Muscle of back (tissue), 13 donors: ENCODE results near the gene SASH1. TPM values are rescaled to one million over a fixed set of nuclear protein-coding genes. Genes with fewer than 3 reads are reported as not detected.
A peak's percentile ranks its signal among the peaks of the same experiment; 100 is the strongest.

Source experiments
- DNase-seq, 3 donors: peaks; one replicate each; pipeline versions ENCODE4 v3.0.0 to v3.0.0-alpha.2; 2013
- long read RNA-seq, 9 donors: transcript quantifications; one replicate each; lab custom pipeline, GENCODE V29; 2026
- polyA plus RNA-seq, 10 donors: library from polyadenylated mRNA; unstranded; fragments of 120-200 nt; gene quantifications; one replicate each; pipeline ENCODE4 v1.2.1, GENCODE V29; 2013; ENCODE audit not compliant: insufficient read length in 10 of 10

The SASH1 gene
- polyA plus RNA-seq: 10 to 100 TPM; 35.7 to 57.1 (median 46.2) TPM
- long read RNA-seq, donor 1, partial matches to known transcripts: 6 of 6 reads
- long read RNA-seq, donor 1, other reads (novel, unspliced or antisense): 0 of 6 reads
- long read RNA-seq, donor 2: 0 reads
- long read RNA-seq, donor 3: 0 reads
- long read RNA-seq, donor 4, partial matches to known transcripts: 24 of 24 reads
- long read RNA-seq, donor 4, other reads (novel, unspliced or antisense): 0 of 24 reads
- long read RNA-seq, donor 5, partial matches to known transcripts: 12 of 14 reads
- long read RNA-seq, donor 5, other reads (novel, unspliced or antisense): 0 of 14 reads
- long read RNA-seq, donor 6, full-length matches to known transcripts: 1 of 1 reads
- long read RNA-seq, donor 6, partial matches to known transcripts: 0 of 1 reads
- long read RNA-seq, donor 6, other reads (novel, unspliced or antisense): 0 of 1 reads
- long read RNA-seq, donor 7: 0 reads
- long read RNA-seq, donor 8, full-length matches to known transcripts: 1 of 1 reads
- long read RNA-seq, donor 8, partial matches to known transcripts: 0 of 1 reads
- long read RNA-seq, donor 8, other reads (novel, unspliced or antisense): 0 of 1 reads
- long read RNA-seq, donor 9, full-length matches to known transcripts: 1 of 1 reads
- long read RNA-seq, donor 9, partial matches to known transcripts: 0 of 1 reads
- long read RNA-seq, donor 9, other reads (novel, unspliced or antisense): 0 of 1 reads

- peak; percentile 64 to 92 (median 73) for DNase-seq
These were observed at the start of gene SASH1 for GRCh38 chr6:148342350-148343046. SASH1 (plus strand) TSS chr6:148342838; CDS start chr6:148343068, 230 bp downstream.

GRCh38 chr6:148293181-148293995, 49.2 kb upstream of the SASH1 start:
- DNase-seq: peak in 2 of 3 donors; percentile 36 to 62

- no peak for DNase-seq
These were observed 48.6 kb upstream of the SASH1 start for GRCh38 chr6:148294059-148294458.

GRCh38 chr6:148295261-148295887, 47.3 kb upstream of the SASH1 start:
- DNase-seq: no peak

- DNase-seq: peak in 2 of 3 donors; percentile 78 to 93
These were observed 45.9 kb upstream of the SASH1 start for GRCh38 chr6:148296771-148297170.

GRCh38 chr6:148298683-148299082, 44.0 kb upstream of the SASH1 start:
- no peak for DNase-seq

GRCh38 chr6:148303616-148304015, 39.0 kb upstream of the SASH1 start:
- DNase-seq: no peak

GRCh38 chr6:148304976-148305375, 37.7 kb upstream of the SASH1 start:
- DNase-seq: peak in 1 of 3 donors; percentile 78

- no peak for DNase-seq
These were observed 36.4 kb upstream of the SASH1 start for GRCh38 chr6:148306286-148306685.

GRCh38 chr6:148307405-148307804, 35.2 kb upstream of the SASH1 start:
- DNase-seq: no peak

GRCh38 chr6:148309301-148309700, 33.3 kb upstream of the SASH1 start:
- DNase-seq: no peak

GRCh38 chr6:148311966-148312669, 30.5 kb upstream of the SASH1 start:
- no peak for DNase-seq

- peak in 1 of 3 donors; percentile 33 for DNase-seq
These were observed 29.1 kb upstream of the SASH1 start for GRCh38 chr6:148313488-148313887.

- DNase-seq: no peak
These were observed 26.3 kb upstream of the SASH1 start for GRCh38 chr6:148316308-148316707.

GRCh38 chr6:148317051-148317450, 25.6 kb upstream of the SASH1 start:
- no peak for DNase-seq

- no peak for DNase-seq
These were observed 24.9 kb upstream of the SASH1 start for GRCh38 chr6:148317739-148318138.

- no peak for DNase-seq
These were observed 19.9 kb upstream of the SASH1 start for GRCh38 chr6:148322704-148323103.

- DNase-seq: no peak
These were observed 19.3 kb upstream of the SASH1 start for GRCh38 chr6:148323344-148323743.

GRCh38 chr6:148324297-148324985, 18.2 kb upstream of the SASH1 start:
- DNase-seq: no peak
